DND-41 (cell line): ENCODE measurements around the gene ADRB1.

Experiments
- CTCF ChIP-seq: IDR thresholded peaks from 2 replicates; pipeline ENCODE4 v1.5.1; 2012; ENCODE audit warnings: borderline replicate concordance, low read length, moderate library complexity, mild to moderate bottlenecking; ENCODE audit not compliant: poor library complexity, severe bottlenecking; ENCODE audit errors: extremely low read depth
- EZH2 ChIP-seq: IDR thresholded peaks from 3 replicates; pipeline ENCODE4 v1.6.1; 2012; ENCODE audit warnings: borderline replicate concordance, low read depth, mild to moderate bottlenecking, moderate library complexity, low read length, inconsistent platforms; ENCODE audit not compliant: severe bottlenecking

GRCh38 chr10:114079421-114079820, 35.8 kb downstream of the ADRB1 start:
- TF ChIP-seq CTCF (no peak), EZH2 (no peak)
